A673 (cell line): ENCODE measurements around the gene LPP. TPM values are rescaled to one million over a fixed set of nuclear protein-coding genes. Genes with fewer than 3 reads are reported as not detected.

Experiments used
- BruUV-seq: library from RNA; stranded (reverse); fragments of 400-500 nt; replicated peaks from 2 replicates; lab custom pipeline; 2021; lab: Mats Ljungman, UMichigan
- CTCF ChIA-PET: fragments of 300-600 bp; sonication (Branson Sonifier 250); formaldehyde crosslinking; loops from one replicate; lab custom pipeline; 2022; ENCODE audit warnings: antibody characterized with exemption; lab: Charles Lee
- POLR2A ChIA-PET: fragments of 300-600 bp; sonication (Branson Sonifier 250); formaldehyde crosslinking; loops from one replicate; lab custom pipeline; 2022; ENCODE audit warnings: antibody characterized with exemption; ENCODE audit not compliant: low non-redundant PET; lab: Charles Lee
- DNase-seq: peaks from one replicate; pipeline ENCODE4 v3.0.0-alpha.2; 2015; ENCODE audit warnings: low spot score
- H3K27ac ChIP-seq: fragments of 200-600 bp; sonication (generic); 2 replicates; pipeline ENCODE4 v1.5.1; 2016; ENCODE audit warnings: mixed run types, low read depth, mild to moderate bottlenecking, mixed read lengths, antibody characterized with exemption, low read length; ENCODE audit not compliant: poor library complexity, severe bottlenecking
- H3K27me3 ChIP-seq: fragments of 200-600 bp; sonication (generic); replicated peaks from 2 replicates; pipeline ENCODE4 v1.6.1; 2017; ENCODE audit warnings: mixed run types, low read depth, mild to moderate bottlenecking, mixed read lengths, antibody characterized with exemption, low read length; ENCODE audit not compliant: insufficient read depth, poor library complexity
- H3K36me3 ChIP-seq: fragments of 200-600 bp; sonication (generic); 2 replicates; pipeline ENCODE4 v1.6.1; 2016; ENCODE audit warnings: mixed run types, mild to moderate bottlenecking, mixed read lengths, antibody characterized with exemption, low read length; ENCODE audit not compliant: insufficient read depth, poor library complexity, severe bottlenecking
- H3K4me1 ChIP-seq: fragments of 200-600 bp; sonication (generic); 2 replicates; pipeline ENCODE4 v1.6.1; 2017; ENCODE audit warnings: mixed run types, mild to moderate bottlenecking, mixed read lengths, antibody characterized with exemption, low read length; ENCODE audit not compliant: insufficient read depth, poor library complexity, severe bottlenecking
- H3K4me3 ChIP-seq: fragments of 200-600 bp; sonication (generic); 2 replicates; pipeline ENCODE4 v1.5.1; 2016; ENCODE audit warnings: low read depth, mixed run types, mild to moderate bottlenecking, mixed read lengths, low read length; ENCODE audit not compliant: poor library complexity, severe bottlenecking
- H3K9me3 ChIP-seq: fragments of 200-600 bp; sonication (generic); 2 replicates; pipeline ENCODE4 v1.6.1; 2016; ENCODE audit warnings: mixed run types, low read depth, mild to moderate bottlenecking, mixed read lengths, antibody characterized with exemption, low read length; ENCODE audit not compliant: poor library complexity, severe bottlenecking
- CTCF ChIP-seq: fragments of 300-800, 200-600 bp; sonication (generic); conservative IDR thresholded peaks from 2 replicates; pipeline ENCODE4 v1.5.1; 2017; ENCODE audit warnings: low read depth, mild to moderate bottlenecking, antibody characterized with exemption, low read length, moderate library complexity, mixed read lengths
- EZH2 ChIP-seq: fragments of 200-600 bp; sonication (generic); IDR thresholded peaks from 2 replicates; pipeline ENCODE4 v1.6.1; 2017; ENCODE audit warnings: borderline replicate concordance, low read depth, mild to moderate bottlenecking, mixed read lengths, antibody characterized with exemption, low read length; ENCODE audit not compliant: poor library complexity, severe bottlenecking
- intact Hi-C: fragments of 100-400 bp; cut with micrococcal nuclease; formaldehyde crosslinking; loops from one replicate; pipeline ENCODE4 v1.10.0; 2022; ENCODE audit not compliant: unreplicated experiment
- total RNA-seq: library from RNA; stranded (reverse); gene quantifications from 2 replicates; pipeline ENCODE4 v1.2.3, GENCODE V29; 2021

The LPP gene
- total RNA-seq, 1 experiment from 2014 or later, result 39.7 TPM

- Histone ChIP-seq H3K4me1 (no peaks in the 10 kb centered on the region), H3K36me3 (no peaks in the 10 kb centered on the region), H3K27me3 (no peaks in the 10 kb centered on the region), H3K27ac (no peak overlapping the region), H3K4me3 (no peak overlapping the region), H3K9me3 (no peaks in the 10 kb centered on the region)
- ChIA-PET CTCF (no interaction called here), POLR2A (no interaction called here)
- BruUV-seq, result no TSS peak
- TF ChIP-seq CTCF (no peak), EZH2 (no peak)
- intact Hi-C loops, result no loop called here
- DNase-seq, result no peak
These were observed 261.2 kb downstream of the LPP start for GRCh38 chr3:188415196-188415595.

- POLR2A ChIA-PET, result no interaction called here
- DNase-seq, result no peak
- no peak overlapping the region for H3K27ac ChIP-seq
- H3K36me3 ChIP-seq, result no peaks in the 10 kb centered on the region
- no peaks in the 10 kb centered on the region for H3K4me1 ChIP-seq
- CTCF ChIA-PET, result no interaction called here
- H3K9me3 ChIP-seq, result no peaks in the 10 kb centered on the region
- TF ChIP-seq CTCF, result no peak
- no peak for TF ChIP-seq EZH2
- no TSS peak for BruUV-seq
- intact Hi-C loops, result no loop called here
- no peak overlapping the region for H3K4me3 ChIP-seq
- no peaks in the 10 kb centered on the region for H3K27me3 ChIP-seq
These were observed 262.1 kb downstream of the LPP start for GRCh38 chr3:188416041-188416440.

DNA sequence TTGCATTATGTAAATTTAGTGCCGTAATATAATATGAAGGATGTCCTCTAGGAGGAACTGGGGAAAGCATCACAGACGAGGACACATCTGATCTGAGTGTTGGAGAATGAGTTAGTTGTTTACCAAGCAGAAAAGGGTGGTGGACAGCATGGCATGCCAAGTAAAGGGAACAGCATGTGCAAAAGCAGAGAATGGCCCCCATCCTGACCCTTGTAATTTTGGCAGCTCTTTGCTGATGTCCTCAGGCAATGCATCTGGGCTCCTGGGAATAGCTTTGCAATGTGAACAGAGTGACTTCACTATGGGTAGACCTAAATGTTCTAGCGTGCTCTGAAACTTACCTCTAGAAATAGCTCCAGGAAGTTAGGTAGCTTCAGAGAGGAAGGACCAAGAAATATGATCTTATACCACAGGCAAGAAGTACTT, 263.3 kb downstream of the LPP start:
- Histone ChIP-seq H3K9me3 (no peaks in the 10 kb centered on the region), H3K4me1 (no peaks in the 10 kb centered on the region), H3K4me3 (no peak overlapping the region), H3K27me3 (no peaks in the 10 kb centered on the region), H3K36me3 (no peaks in the 10 kb centered on the region), H3K27ac (no peak overlapping the region)
- no peak for TF ChIP-seq CTCF
- TF ChIP-seq EZH2, result no peak
- BruUV-seq, result no TSS peak
- DNase-seq, result no peak
- CTCF ChIA-PET, result no interaction called here
- POLR2A ChIA-PET, result no interaction called here
- intact Hi-C loops, result no loop called here
